Measurements from ENCODE around the gene PMF1.

Gene PMF1

DNA sequence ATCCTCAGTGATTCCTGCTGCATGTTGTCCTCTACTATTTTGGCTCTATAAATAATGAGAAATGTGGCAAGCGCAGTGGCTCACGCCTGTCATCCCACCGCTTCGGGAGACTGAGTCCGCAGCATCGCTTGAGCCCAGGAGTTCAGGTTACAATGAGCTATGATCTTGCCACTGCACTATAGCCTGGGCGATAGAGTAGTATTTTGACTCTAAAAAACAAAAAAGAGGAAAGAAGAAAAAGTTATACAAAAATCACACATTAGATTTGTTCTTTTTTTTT is 19.7 kb upstream of the PMF1 start:
- peak overlapping the region; percentile 59 for H3K4me3 ChIP-seq (ENCODE audit: low read depth, low read length)
- TF ChIP-seq, protein P1, sequence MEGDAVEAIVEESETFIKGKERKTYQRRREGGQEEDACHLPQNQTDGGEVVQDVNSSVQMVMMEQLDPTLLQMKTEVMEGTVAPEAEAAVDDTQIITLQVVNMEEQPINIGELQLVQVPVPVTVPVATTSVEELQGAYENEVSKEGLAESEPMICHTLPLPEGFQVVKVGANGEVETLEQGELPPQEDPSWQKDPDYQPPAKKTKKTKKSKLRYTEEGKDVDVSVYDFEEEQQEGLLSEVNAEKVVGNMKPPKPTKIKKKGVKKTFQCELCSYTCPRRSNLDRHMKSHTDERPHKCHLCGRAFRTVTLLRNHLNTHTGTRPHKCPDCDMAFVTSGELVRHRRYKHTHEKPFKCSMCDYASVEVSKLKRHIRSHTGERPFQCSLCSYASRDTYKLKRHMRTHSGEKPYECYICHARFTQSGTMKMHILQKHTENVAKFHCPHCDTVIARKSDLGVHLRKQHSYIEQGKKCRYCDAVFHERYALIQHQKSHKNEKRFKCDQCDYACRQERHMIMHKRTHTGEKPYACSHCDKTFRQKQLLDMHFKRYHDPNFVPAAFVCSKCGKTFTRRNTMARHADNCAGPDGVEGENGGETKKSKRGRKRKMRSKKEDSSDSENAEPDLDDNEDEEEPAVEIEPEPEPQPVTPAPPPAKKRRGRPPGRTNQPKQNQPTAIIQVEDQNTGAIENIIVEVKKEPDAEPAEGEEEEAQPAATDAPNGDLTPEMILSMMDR (IDR thresholded peaks at IDR 0.05; ENCODE audit: low read depth, low read length, missing control alignments): no peak
- no peak for DNase-seq (ENCODE audit: low read depth)

DNA sequence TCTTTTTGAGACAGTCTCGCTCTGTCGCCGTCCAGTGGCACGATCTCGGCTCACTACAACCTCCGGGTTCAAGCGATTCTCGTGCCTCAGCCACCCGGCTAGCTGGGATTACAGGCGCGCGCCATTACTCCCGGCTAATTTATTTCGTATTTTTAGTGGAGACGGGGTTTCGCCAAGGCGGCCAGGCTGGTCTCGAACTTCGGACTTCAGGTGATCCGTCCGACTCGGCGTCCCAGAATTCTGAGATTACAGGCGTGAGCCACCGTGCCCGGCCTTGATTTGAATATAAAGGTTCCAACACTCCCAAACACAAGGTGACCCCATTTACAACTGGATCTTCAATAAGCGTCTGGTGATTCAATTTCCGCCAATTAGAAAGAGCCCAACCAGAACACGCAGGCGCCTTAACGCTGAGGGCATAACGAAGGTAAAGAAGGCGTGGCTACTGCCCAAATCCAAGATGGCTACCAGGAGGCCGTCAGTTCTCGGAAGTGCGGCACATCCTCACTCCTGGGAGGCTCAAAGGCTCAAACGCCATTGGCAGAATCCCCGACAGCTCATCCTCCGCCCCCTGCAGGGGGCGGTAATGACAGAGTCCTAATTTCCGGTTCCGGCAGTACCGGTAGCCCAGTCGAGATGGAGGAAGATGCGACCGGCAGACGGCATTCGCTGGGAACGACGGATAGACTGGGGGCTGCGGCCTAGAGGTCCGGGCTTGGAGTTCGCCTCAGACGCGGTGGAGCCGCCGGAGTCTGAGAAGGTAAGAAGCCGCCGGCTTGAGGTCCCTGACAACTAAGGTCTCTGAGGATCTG is 19.1 kb upstream of the PMF1 start, which contains the start of gene SLC25A44:
SLC25A44 (plus strand) TSS at position 617 of the 812 bp plus-strand sequence. CDS start 5,744 bp downstream, outside the sequence.
- H3K4me3 ChIP-seq (ENCODE audit: low read depth, low read length): peak within 1 kb of the TSS; percentile 74
- DNase-seq (ENCODE audit: low read depth): peak; percentile 98
- TF ChIP-seq, protein P1 (IDR thresholded peaks at IDR 0.05; ENCODE audit: low read depth, low read length, missing control alignments): peak; percentile 50

DNA sequence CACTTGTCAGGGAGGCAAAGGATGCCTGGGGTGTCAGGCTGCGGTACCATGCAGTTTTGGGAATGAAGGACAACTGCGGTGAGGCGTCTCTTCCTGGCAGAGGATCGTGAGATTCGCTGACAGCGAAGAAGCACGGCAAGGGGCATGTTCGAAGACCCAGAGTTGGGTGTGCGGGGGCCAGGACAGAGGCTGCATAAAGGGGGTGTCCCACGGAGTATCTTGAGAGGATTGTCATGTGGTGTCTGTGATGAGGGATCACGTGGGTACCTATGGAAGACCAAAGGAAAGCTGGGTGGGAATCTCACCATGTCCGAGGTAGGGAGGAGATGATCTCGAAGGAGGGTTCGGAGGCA is 18.5 kb upstream of the PMF1 start:
- DNase-seq (ENCODE audit: low read depth): no peak
- H3K4me3 ChIP-seq (ENCODE audit: low read depth, low read length): peak overlapping the region; percentile 74
- TF ChIP-seq, protein P1 (IDR thresholded peaks at IDR 0.05; ENCODE audit: low read depth, low read length, missing control alignments): no peak

DNA sequence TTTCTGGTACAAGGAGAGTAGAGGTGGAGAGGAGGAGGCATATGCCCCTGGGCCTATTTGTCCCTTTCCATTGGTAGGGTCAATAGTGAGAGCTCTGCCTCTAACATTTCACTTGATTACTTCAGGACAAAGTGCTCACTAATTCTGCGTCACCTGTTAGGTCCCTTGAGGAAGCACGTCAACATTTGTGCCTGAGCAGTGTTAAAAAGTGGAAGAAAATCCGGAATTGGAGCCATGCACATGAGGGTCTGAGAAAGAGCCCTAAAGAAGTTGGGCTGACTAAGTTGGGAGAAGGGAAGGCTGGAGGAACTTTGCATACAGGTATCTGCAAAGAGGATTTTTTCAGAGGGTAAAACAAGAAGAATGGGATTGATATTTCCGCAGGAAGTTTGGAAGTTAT is 17.0 kb upstream of the PMF1 start:
- DNase-seq (ENCODE audit: low read depth): no peak
- TF ChIP-seq, protein P1 (IDR thresholded peaks at IDR 0.05; ENCODE audit: low read depth, low read length, missing control alignments): no peak
- no peak overlapping the region for H3K4me3 ChIP-seq (ENCODE audit: low read depth, low read length)

DNA sequence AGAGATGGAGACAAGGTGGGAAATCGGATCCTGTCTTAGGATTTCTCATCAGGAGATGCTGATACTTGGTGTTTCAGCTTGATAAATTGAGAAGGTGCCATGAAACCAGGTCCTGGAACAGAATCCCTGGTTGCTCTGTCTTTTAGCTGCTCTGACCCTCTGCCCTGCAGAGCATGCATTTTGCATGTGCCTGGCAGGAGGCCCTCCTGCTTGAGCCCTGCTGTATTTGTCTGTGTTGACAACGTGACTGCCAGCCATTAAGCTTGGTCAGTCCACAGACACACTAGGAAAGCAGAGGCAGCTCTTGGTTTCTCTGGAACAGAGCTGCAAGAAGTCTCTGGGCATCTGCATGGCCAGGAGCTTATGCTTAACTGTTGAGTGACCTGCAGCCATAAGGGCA is 16.4 kb upstream of the PMF1 start:
- DNase-seq (ENCODE audit: low read depth): no peak
- H3K4me3 ChIP-seq (ENCODE audit: low read depth, low read length): no peak overlapping the region
- TF ChIP-seq, protein P1 (IDR thresholded peaks at IDR 0.05; ENCODE audit: low read depth, low read length, missing control alignments): no peak

DNA sequence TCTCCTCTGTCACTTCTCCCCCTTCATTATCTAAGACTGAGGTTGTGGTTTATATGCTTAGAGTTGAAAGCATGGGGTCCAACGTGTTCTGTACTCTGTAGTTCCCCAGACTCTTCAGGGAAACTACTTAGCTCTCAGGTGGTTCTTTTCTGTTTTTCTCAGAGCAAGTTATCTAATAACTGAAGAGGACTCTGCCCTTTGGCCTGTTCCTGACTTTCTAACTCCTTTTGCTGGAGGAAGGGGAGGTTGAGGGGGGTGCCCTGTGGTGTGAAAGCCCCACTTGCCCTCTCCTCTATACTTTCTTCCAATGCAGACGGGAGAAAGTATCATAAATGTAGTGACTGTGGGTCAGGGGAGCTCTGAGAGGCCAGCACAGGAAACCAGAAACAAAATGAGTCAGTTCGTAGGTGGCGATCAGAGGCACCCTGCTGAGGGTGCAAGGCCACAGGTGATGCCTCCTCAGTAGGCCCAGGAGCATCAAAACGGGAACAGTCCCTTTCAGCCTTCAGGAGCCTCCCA is 13.9 kb upstream of the PMF1 start:
- TF ChIP-seq, protein P1 (IDR thresholded peaks at IDR 0.05; ENCODE audit: low read depth, low read length, missing control alignments): no peak
- no peak overlapping the region; the same call in 1 of the 2 replicates for H3K4me3 ChIP-seq (ENCODE audit: low read depth, low read length)

DNA sequence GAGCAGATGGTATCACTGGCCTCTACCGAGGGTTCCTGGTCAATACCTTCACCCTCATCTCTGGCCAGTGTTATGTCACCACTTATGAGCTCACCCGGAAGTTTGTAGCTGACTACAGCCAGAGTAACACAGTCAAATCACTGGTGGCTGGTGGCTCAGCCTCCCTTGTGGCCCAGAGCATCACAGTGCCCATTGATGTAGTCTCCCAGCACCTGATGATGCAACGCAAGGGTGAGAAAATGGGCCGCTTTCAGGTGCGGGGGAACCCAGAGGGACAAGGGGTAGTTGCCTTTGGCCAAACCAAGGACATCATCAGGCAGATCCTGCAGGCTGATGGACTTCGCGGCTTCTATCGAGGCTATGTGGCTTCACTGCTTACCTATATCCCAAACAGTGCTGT is 12.8 kb upstream of the PMF1 start:
- TF ChIP-seq, protein P1 (IDR thresholded peaks at IDR 0.05; ENCODE audit: low read depth, low read length, missing control alignments): no peak
- no peak for DNase-seq (ENCODE audit: low read depth)
- H3K4me3 ChIP-seq (ENCODE audit: low read depth, low read length): no peak overlapping the region

More for the DNA sequence above, 13.9 kb upstream of the PMF1 start:
- DNase-seq (ENCODE audit: low read depth): no peak

Measured in GM12864 (cell line).